Brain microvascular endothelial cell (primary cell): ENCODE results near the gene C1orf210.

Experiments used
- DNase-seq: peaks from one replicate; pipeline ENCODE4 v3.0.0-alpha.2; 2020
- H3K27ac ChIP-seq: fragments of 250-450 bp; sonication (Bioruptor Pico); 2 replicates; pipeline ENCODE4 v1.5.1; 2020; ENCODE audit warnings: mild to moderate bottlenecking, moderate library complexity
- H3K27me3 ChIP-seq: fragments of 250-450 bp; sonication (Bioruptor Pico); replicated peaks from 2 replicates; pipeline ENCODE4 v1.5.1; 2020; ENCODE audit warnings: mild to moderate bottlenecking
- H3K36me3 ChIP-seq: fragments of 250-450 bp; sonication (Bioruptor Pico); replicated peaks from 2 replicates; pipeline ENCODE4 v1.5.1; 2020; ENCODE audit warnings: mild to moderate bottlenecking
- H3K4me3 ChIP-seq: 2 replicates; pipeline ENCODE4 v1.5.1; 2011; ENCODE audit warnings: low read depth, mild to moderate bottlenecking, control low read depth, low read length, moderate library complexity
- in situ Hi-C: cut with HindIII; loops from 2 replicates; pipeline ENCODE4 v1.10.0; 2017; ENCODE audit warnings: low sequenced_read_pairs, low pct_ligation_motif_present
- TF ChIP-seq, protein P1 (sequence below): IDR thresholded peaks from 2 replicates; pipeline ENCODE4 v1.5.1; 2011; ENCODE audit warnings: low read depth, mild to moderate bottlenecking, moderate library complexity, low read length, control low read depth, inconsistent platforms; ENCODE audit errors: missing control alignments

C1orf210 gene

DNA sequence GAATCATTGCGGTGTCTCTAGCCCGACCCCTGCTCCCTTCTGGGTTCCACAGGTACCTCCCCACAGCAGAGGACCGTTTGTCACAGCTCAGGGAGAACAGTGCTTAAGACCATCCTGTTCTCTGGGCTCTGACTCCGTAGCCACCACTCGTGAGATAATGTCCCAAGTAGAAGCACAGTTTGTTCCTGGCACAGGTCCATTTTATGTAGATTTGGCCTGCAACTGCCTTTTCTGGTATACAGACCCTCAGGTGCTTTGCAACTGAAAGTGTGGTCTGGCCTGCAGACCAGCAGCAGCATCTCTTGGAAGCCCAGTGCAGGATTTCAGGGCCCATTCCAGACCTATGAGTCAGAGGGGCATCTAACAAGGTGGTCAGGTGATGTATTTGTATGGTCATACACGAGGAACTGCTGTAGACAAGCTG, 44.0 kb downstream of the C1orf210 start:
- H3K36me3 ChIP-seq: no peaks in the 10 kb centered on the region
- TF ChIP-seq, protein P1, sequence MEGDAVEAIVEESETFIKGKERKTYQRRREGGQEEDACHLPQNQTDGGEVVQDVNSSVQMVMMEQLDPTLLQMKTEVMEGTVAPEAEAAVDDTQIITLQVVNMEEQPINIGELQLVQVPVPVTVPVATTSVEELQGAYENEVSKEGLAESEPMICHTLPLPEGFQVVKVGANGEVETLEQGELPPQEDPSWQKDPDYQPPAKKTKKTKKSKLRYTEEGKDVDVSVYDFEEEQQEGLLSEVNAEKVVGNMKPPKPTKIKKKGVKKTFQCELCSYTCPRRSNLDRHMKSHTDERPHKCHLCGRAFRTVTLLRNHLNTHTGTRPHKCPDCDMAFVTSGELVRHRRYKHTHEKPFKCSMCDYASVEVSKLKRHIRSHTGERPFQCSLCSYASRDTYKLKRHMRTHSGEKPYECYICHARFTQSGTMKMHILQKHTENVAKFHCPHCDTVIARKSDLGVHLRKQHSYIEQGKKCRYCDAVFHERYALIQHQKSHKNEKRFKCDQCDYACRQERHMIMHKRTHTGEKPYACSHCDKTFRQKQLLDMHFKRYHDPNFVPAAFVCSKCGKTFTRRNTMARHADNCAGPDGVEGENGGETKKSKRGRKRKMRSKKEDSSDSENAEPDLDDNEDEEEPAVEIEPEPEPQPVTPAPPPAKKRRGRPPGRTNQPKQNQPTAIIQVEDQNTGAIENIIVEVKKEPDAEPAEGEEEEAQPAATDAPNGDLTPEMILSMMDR: no peak
- peak; percentile 22 for DNase-seq

DNA sequence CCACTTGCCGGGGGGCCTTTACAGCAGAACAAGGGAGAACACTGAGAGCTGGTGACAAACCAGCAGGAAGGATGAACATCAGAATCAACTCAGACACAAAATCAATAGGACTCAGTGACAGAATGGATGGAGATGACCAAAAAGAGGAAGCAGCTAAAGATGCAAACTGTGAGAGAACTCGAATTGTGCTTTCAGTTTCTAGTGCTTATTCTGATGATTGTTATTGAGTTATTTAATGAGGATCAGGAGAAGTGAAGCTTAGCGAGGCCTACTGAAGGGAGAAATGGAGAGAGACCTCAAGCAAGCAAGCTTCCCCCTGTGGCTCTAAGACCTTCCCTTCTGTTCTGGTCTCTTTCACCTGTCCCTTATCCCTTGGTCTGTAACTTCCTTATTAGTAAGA, 45.9 kb downstream of the C1orf210 start:
- Histone ChIP-seq H3K36me3 (no peaks in the 10 kb centered on the region), H3K27ac (no peak overlapping the region), H3K4me3 (no peak overlapping the region), H3K27me3 (no peaks in the 10 kb centered on the region)
- no peak for DNase-seq
- in situ Hi-C loops: loop anchor here (25.0 kb wide), 1 partner anchor 173 kb away; no protein-coding TSS in a partner anchor
- TF ChIP-seq, protein P1: no peak

More for the DNA sequence above, 44.0 kb downstream of the C1orf210 start:
- in situ Hi-C loops: loop anchor here (25.0 kb wide), 1 partner anchor 171 kb away; no protein-coding TSS in a partner anchor
- Histone ChIP-seq H3K4me3 (no peak overlapping the region), H3K27me3 (no peaks in the 10 kb centered on the region), H3K27ac (no peak overlapping the region)

DNA sequence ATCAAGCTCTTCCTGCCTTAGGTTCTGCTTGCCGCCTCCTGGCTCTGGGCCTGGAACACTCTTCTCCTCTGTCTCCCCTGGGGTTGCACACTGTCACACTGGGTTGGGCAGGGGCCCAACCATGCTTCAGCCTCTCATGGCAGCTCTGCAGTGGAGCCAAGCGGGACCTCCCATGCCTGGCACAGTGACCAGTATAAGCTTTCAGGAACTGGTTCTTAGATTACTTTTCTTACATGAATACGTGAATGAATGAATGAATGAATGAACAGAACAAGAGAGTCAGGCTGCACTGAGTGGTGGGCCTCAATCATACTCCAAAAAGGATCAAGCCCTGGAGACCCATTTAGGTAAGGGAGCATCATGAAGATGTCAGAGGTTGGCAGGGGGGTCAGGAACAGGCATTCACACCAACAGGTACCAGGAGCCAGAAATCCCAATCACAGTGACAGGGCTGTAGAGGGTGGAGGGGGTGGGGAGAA, 46.4 kb downstream of the C1orf210 start:
- H3K27me3 ChIP-seq: no peaks in the 10 kb centered on the region
- H3K27ac ChIP-seq: no peak overlapping the region
- no peak overlapping the region for H3K4me3 ChIP-seq
- TF ChIP-seq, protein P1: no peak
- DNase-seq: no peak
- in situ Hi-C loops: loop anchor here (25.0 kb wide), 1 partner anchor 173 kb away; no protein-coding TSS in a partner anchor
- H3K36me3 ChIP-seq: no peaks in the 10 kb centered on the region

DNA sequence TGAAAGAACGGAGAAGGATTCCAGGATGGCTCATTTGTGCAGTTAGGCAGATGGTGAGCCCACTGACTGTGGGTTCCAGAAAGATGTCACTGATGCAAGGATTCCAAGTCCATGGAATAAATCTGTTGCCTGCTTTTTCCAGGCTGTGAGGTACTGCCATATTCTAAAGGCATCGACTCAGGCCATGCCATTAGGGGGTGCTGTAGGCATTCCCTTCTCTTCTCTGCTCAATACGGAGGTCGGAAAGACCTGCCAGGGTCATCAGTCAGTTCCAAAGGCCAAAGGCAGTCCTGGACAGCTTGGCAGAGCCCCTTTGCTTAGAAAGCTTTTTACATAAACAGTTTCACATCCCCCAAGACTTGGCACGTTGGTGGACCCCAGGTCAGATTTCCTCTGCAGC, 47.3 kb downstream of the C1orf210 start:
- TF ChIP-seq, protein P1: peak; percentile 88
- Histone ChIP-seq H3K4me3 (no peak overlapping the region), H3K36me3 (no peaks in the 10 kb centered on the region), H3K27ac (no peak overlapping the region), H3K27me3 (no peaks in the 10 kb centered on the region)
- DNase-seq: peak; percentile 62
- in situ Hi-C loops: loop anchor here (25.0 kb wide), 1 partner anchor 174 kb away; no protein-coding TSS in a partner anchor

DNA sequence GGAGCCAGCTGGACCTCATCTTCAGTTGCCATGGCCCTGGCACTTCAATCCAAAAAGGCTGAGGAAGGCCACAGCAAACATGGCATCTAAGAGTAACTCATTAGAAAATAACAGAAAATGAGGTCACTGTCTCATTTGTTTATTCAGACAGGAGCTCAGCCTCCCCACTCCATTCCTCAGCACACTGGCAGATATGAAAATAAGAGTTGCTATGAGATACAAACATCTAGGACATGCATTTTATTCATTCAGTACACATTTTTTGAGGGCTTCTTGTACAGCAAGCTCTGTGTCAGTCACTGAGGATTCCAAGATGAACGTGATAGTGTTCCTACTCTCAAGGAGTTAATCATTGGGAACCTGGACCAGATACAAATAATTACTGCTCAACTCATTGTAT, 48.3 kb downstream of the C1orf210 start:
- DNase-seq: no peak

More for the DNA sequence above, 48.3 kb downstream of the C1orf210 start:
- Histone ChIP-seq H3K27ac (no peak overlapping the region), H3K36me3 (no peaks in the 10 kb centered on the region), H3K4me3 (no peak overlapping the region), H3K27me3 (no peaks in the 10 kb centered on the region)
- TF ChIP-seq, protein P1: no peak
- in situ Hi-C loops: loop anchor here (25.0 kb wide), 1 partner anchor 175 kb away; no protein-coding TSS in a partner anchor
